Astrocyte of the spinal cord (primary cell): Measurements from ENCODE around the gene PTGER3.

Source experiments
- DNase-seq: peaks from one replicate; pipeline ENCODE4 v3.0.0; 2011; ENCODE audit warnings: low read depth, low spot score
- H3K4me3 ChIP-seq: 2 replicates; pipeline ENCODE4 v1.5.1; 2011; ENCODE audit warnings: low read depth, mild to moderate bottlenecking, low read length, moderate library complexity
- in situ Hi-C: cut with HindIII; loops from 2 replicates; pipeline ENCODE4 v1.10.0; 2017; ENCODE audit warnings: low sequenced_read_pairs
- TF ChIP-seq, protein P1 (sequence below): IDR thresholded peaks from 2 replicates; pipeline ENCODE4 v1.5.1; 2012; ENCODE audit warnings: low read depth, mild to moderate bottlenecking, low read length, inconsistent platforms

The PTGER3 gene

DNA sequence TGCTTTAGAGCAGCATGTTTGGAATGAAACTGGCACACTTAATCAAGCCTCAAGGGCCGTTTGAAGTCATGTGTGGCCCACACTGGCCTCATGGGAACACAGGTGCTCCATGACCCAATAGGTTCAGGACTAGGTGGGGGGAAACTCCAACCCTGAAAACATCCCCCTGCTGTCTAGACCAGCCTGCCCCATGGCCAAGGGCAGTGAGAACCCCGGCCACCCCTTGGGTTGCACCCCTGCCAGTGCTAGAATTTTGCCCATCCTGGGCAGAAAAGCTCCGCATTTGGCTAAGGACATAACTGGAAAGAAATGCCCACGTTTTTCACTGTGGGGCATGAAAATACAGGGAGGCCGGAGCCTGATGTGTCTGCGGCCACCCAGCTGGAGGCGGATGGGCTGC lies 6.1 kb upstream of the PTGER3 start:
- no peak for DNase-seq
- in situ Hi-C loops = no loop called here
- TF ChIP-seq, protein P1, sequence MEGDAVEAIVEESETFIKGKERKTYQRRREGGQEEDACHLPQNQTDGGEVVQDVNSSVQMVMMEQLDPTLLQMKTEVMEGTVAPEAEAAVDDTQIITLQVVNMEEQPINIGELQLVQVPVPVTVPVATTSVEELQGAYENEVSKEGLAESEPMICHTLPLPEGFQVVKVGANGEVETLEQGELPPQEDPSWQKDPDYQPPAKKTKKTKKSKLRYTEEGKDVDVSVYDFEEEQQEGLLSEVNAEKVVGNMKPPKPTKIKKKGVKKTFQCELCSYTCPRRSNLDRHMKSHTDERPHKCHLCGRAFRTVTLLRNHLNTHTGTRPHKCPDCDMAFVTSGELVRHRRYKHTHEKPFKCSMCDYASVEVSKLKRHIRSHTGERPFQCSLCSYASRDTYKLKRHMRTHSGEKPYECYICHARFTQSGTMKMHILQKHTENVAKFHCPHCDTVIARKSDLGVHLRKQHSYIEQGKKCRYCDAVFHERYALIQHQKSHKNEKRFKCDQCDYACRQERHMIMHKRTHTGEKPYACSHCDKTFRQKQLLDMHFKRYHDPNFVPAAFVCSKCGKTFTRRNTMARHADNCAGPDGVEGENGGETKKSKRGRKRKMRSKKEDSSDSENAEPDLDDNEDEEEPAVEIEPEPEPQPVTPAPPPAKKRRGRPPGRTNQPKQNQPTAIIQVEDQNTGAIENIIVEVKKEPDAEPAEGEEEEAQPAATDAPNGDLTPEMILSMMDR = no peak
- H3K4me3 ChIP-seq = no peak overlapping the region

DNA sequence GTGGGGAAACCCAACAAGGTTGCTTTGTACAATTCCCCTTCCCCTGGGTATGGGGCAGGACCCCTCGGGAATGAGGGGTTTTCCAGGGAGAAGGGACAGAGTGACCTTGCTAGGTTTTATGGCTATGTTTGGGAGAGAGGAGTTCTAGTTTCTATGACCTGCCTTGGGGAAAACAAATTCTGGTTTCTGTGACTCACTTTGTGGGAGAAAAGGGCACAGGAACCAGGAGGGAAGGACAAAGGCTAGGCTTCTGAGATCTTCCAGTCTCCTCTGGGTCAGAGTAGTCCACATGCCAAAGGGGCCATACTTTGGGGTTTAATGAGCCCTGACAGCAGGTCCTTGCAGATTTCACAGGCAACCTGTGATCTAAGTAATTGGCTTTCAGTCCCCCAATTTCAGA lies 5.5 kb upstream of the PTGER3 start:
- in situ Hi-C loops = no loop called here
- no peak overlapping the region for H3K4me3 ChIP-seq
- TF ChIP-seq, protein P1 = no peak
- no peak for DNase-seq

DNA sequence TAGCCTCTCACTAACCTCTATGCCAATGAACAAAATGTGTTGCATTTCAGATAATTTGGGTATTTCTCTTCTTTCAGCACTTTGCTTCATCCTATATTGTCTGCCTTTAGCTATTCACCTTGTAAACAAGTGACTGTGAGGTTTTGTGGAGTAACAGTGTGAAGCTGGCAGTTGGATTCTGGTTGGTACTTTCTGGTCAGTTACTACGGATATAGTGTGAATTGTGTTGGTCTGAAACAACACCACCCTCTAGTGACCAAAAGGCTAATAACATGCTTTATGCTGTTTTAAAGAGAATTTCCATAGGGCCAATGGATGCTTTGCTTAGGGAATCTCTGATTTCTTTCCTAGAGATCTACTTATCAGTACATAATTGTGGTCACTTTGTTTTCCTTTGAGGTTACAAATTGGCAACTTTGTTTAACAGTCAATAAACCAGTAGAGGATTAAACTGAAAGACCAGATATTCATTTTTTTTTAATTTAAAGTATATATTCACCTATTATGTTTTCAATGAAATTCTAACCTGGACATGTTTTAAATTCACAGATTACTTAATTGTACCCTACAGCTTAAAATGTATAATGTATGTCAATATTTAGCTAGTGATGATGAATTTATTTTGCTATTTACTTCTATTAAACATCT lies 2.5 kb upstream of the PTGER3 start:
- TF ChIP-seq, protein P1 = peak; percentile 66
- DNase-seq = peak; percentile 74
- in situ Hi-C loops = no loop called here
- no peak overlapping the region for H3K4me3 ChIP-seq

DNA sequence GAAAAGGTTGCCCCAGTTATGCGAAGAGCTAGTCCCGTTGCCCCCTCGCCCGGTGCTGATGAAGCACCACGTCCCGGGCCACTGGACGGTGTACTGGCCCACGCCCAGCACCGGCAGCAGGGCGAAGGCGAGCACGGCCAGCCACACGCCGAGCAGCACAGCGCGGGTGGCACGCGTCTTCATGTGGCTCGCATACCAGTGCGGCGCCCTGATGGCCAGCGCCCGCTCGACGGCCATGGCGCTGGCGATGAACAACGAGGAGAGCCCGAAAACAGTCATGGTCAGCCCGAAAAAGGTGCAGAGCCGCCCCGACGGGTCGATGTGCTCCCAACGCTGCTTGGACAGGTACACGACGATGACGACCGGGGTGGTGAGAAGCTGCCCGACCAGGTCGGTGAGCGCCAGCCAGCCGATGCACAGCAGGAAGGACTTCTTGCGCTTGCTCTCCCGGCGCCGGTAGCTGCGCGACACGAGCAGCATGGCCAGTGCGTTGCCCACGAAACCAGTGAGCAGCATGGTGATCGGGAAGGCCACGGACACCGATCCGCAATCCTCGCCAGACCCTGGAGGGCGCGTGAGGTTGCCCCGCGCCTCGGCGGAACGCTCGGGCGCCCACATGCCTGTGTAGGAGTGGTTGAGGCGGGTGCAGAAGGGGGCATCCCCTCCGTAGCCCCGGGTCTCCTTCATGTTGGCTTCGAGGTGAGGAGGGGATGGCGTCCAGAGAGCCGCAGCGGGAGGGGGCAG lies 553 bp downstream of the PTGER3 start:
- in situ Hi-C loops = no loop called here
- no peak for DNase-seq
- TF ChIP-seq, protein P1 = no peak

GRCh38 chr1:71045463-71046028 lies 2.1 kb downstream of the PTGER3 start:
- H3K4me3 ChIP-seq = no peak overlapping the region
- TF ChIP-seq, protein P1 = no peak
- DNase-seq = no peak
- in situ Hi-C loops = no loop called here

More for the DNA sequence above, 553 bp downstream of the PTGER3 start:
- peak overlapping the region; percentile 32 for H3K4me3 ChIP-seq

GRCh38 chr1:71044833-71045232 lies 2.8 kb downstream of the PTGER3 start:
- H3K4me3 ChIP-seq = no peak overlapping the region
- in situ Hi-C loops = no loop called here
- TF ChIP-seq, protein P1 = no peak
- no peak for DNase-seq
